Parietal lobe (tissue), 1 donor: Measurements from ENCODE around the gene SHQ1. TPM values are rescaled to one million over a fixed set of nuclear protein-coding genes. Genes with fewer than 3 reads are reported as not detected.

ENCODE experiments used
- total RNA-seq: library from RNA; depleted of rRNA; stranded (reverse); fragments of >200 nt; gene quantifications from one replicate; pipeline ENCODE4 v1.2.3, GENCODE V29; 2014

The SHQ1 gene
- 13.5 TPM for total RNA-seq

DNA sequence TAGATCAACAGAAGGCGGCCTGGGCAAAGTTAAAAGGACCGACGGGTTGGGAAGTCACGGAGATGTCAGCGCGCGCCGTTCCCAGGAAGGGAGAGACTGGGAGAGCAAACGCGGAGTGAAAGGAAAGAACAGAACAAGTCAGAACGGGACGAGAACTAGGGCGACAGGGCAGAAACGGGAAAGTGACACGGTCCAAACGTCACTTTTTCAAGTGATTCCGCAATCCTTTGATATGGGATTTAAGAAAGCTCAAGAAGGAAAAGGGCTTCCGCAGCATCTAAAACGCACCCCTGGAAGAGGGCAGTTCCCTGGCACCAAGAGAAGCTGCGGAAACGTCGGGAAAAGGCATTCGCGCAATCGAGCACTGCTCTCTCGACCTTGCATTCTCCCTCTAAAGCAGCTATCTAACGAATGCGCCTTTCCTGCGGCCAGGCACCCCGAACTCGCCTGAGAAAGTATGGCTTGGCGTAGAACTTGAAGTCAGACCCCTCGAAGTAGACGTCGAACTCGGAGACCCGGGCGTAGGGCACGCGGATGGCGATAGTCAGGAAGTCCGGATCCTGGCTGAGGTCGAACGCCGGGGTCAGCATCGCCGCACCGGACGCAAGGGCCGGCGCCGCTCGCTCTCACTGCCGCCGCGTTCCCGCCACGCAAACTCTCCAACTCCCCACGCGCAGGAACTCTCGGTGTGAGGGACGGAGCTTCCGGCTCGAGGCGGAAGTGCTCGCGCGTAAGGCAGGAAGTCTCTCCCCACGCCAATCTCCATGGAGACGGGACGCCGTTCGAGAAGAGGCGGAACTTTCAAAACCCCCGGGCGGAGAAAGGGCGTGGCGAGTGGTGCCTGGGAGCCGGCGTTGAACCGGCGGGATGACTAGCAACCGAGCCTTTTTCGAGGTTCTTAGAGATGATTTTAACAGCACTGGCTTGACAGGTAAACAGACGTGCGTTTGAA is at the start of gene SHQ1:
Gene SHQ1, minus strand, starts transcription at position 695 of the 952 bp plus-strand sequence. Its CDS starts 105 bp downstream, at position 590.

DNA sequence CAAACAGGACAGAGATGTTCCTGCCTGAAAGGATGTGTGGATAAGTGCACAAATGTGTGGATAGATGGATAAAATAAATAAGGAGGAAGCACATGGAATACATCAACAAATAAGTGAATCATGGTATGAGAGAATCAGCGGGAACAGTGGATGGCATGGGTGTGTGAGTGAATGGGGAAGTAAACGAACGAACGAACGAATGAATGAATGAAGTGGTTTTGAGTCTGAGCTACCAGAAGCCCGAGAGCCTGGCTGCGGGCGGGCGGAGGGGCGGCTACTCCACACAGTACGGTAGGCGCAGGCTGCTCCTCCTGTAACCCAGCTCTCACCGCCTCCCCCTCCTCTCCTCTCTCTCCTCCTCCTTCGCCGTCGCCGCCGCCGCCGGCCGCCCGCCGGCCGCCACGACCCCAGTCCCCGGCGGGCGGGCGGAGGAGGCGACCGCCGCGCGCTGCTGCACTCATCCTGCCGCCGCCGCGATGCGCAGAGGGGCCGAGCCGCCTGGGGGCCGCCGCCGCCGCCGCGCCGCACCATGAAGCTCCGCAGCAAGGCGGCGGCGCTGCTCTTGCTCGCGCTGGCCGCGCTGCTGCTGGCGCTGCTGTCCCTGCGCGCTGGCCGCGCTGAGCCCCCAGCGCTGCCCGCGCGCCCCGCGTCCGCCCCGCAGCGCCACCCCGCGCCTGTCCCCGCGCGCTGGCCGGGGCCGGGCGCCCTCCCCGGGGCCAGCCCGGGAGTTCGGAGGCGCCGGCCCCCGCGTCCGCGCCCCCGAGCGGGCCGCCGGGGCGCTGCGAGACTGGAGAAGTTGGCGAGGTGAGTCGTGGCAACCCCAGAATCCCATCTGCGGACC is 39.7 kb upstream of the SHQ1 start, which contains the start of gene GXYLT2:
Gene GXYLT2, plus strand, starts transcription at position 342 of the 841 bp plus-strand sequence. Its CDS starts 188 bp downstream, at position 530.

Other genes starting within 250 kb of the SHQ1 start
- gene GXYLT2, start 39.6 kb upstream of the SHQ1 start, total RNA-seq: 3.4 TPM
- gene PPP4R2, start 148.4 kb upstream of the SHQ1 start, total RNA-seq: 94.5 TPM
- gene EBLN2, start 213.2 kb upstream of the SHQ1 start, total RNA-seq: 22.5 TPM